Ishikawa (cell line): Measurements from ENCODE around the gene GPER1.

Experiments
- CREB1 ChIP-seq: IDR thresholded peaks from 2 replicates; pipeline ENCODE4 v1.6.1; 2012; ENCODE audit warnings: low read depth
- EGR1 ChIP-seq: IDR thresholded peaks from 2 replicates; pipeline ENCODE4 v1.6.1; 2012
- EP300 ChIP-seq: IDR thresholded peaks from 2 replicates; pipeline ENCODE4 v1.6.1; 2012; ENCODE audit warnings: borderline replicate concordance
- FOXM1 ChIP-seq: IDR thresholded peaks from 2 replicates; pipeline ENCODE4 v1.6.1; 2012; ENCODE audit warnings: low read depth, borderline replicate concordance
- MAX ChIP-seq: IDR thresholded peaks from 2 replicates; pipeline ENCODE4 v1.6.1; 2012
- RAD21 ChIP-seq: IDR thresholded peaks from 2 replicates; pipeline ENCODE4 v1.6.1; 2012; ENCODE audit warnings: low read depth
- TAF1 ChIP-seq: IDR thresholded peaks from 2 replicates; pipeline ENCODE4 v1.6.1; 2012; ENCODE audit warnings: low read depth, mild to moderate bottlenecking
- TCF12 ChIP-seq: IDR thresholded peaks from 2 replicates; pipeline ENCODE4 v1.6.1; 2012; ENCODE audit warnings: low read depth
- YY1 ChIP-seq: IDR thresholded peaks from 2 replicates; pipeline ENCODE4 v1.6.1; 2012; ENCODE audit warnings: low read depth
- TF ChIP-seq, protein P1 (sequence below): IDR thresholded peaks from 2 replicates; pipeline ENCODE4 v1.6.1; 2012; ENCODE audit warnings: low read depth, mild to moderate bottlenecking

- TF ChIP-seq RAD21: no peak
- TF ChIP-seq EP300: no peak
- no peak for TF ChIP-seq TCF12
- TF ChIP-seq, protein P1, sequence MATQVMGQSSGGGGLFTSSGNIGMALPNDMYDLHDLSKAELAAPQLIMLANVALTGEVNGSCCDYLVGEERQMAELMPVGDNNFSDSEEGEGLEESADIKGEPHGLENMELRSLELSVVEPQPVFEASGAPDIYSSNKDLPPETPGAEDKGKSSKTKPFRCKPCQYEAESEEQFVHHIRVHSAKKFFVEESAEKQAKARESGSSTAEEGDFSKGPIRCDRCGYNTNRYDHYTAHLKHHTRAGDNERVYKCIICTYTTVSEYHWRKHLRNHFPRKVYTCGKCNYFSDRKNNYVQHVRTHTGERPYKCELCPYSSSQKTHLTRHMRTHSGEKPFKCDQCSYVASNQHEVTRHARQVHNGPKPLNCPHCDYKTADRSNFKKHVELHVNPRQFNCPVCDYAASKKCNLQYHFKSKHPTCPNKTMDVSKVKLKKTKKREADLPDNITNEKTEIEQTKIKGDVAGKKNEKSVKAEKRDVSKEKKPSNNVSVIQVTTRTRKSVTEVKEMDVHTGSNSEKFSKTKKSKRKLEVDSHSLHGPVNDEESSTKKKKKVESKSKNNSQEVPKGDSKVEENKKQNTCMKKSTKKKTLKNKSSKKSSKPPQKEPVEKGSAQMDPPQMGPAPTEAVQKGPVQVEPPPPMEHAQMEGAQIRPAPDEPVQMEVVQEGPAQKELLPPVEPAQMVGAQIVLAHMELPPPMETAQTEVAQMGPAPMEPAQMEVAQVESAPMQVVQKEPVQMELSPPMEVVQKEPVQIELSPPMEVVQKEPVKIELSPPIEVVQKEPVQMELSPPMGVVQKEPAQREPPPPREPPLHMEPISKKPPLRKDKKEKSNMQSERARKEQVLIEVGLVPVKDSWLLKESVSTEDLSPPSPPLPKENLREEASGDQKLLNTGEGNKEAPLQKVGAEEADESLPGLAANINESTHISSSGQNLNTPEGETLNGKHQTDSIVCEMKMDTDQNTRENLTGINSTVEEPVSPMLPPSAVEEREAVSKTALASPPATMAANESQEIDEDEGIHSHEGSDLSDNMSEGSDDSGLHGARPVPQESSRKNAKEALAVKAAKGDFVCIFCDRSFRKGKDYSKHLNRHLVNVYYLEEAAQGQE: no peak
- no peak for TF ChIP-seq TAF1
- TF ChIP-seq EGR1: no peak
- TF ChIP-seq YY1: no peak
- no peak for TF ChIP-seq FOXM1
- TF ChIP-seq CREB1: no peak
- no peak for TF ChIP-seq MAX
These were observed 24.6 kb upstream of the GPER1 start for GRCh38 chr7:1063361-1063760.
